IMR-90 (cell line): ENCODE results near the gene SYNM.

ENCODE experiments used
- CEBPB ChIP-seq: IDR thresholded peaks from 2 replicates; pipeline ENCODE4 v1.6.1; 2012; ENCODE audit warnings: low read depth, low read length, improper control_type of control experiment
- CHD1 ChIP-seq: IDR thresholded peaks from 2 replicates; pipeline ENCODE4 v1.6.1; 2012; ENCODE audit warnings: low read depth, low read length, improper control_type of control experiment
- MAZ ChIP-seq: IDR thresholded peaks from 2 replicates; pipeline ENCODE4 v1.6.1; 2012; ENCODE audit warnings: low read depth, mild to moderate bottlenecking, low read length, improper control_type of control experiment, moderate library complexity, borderline replicate concordance
- POLR2A ChIP-seq: IDR thresholded peaks from 2 replicates; pipeline ENCODE4 v1.6.1; 2012; ENCODE audit warnings: mild to moderate bottlenecking, low read depth, low read length
- TF ChIP-seq, protein P1 (sequence below): conservative IDR thresholded peaks from 2 replicates; pipeline ENCODE4 v1.5.1; 2012; ENCODE audit warnings: mild to moderate bottlenecking, low read depth, low read length, improper control_type of control experiment

DNA sequence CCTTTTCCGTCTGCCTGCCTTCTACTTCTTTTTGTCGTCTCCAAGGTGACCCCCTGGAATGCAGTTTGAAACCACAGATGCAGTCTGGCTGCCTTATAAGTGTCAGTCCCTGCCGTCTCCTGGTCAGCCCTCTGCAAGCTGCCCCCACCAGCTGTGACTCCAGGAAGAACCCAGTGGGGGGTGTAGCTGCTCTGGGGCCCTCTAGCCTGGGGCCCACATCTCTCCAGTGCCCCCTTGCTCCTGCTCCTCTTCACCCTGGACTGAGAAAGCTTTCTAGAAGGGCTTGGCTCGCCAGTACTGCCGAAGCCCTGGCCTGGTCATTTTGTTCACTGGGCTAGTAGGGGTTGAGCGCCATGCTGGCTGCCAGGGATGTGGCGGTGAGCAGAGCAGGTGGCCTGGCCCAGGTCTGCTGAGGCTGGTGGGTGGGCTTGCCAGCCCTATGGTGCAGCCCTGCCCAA, 21.3 kb downstream of the SYNM start:
- TF ChIP-seq POLR2A = no peak
- TF ChIP-seq, protein P1, sequence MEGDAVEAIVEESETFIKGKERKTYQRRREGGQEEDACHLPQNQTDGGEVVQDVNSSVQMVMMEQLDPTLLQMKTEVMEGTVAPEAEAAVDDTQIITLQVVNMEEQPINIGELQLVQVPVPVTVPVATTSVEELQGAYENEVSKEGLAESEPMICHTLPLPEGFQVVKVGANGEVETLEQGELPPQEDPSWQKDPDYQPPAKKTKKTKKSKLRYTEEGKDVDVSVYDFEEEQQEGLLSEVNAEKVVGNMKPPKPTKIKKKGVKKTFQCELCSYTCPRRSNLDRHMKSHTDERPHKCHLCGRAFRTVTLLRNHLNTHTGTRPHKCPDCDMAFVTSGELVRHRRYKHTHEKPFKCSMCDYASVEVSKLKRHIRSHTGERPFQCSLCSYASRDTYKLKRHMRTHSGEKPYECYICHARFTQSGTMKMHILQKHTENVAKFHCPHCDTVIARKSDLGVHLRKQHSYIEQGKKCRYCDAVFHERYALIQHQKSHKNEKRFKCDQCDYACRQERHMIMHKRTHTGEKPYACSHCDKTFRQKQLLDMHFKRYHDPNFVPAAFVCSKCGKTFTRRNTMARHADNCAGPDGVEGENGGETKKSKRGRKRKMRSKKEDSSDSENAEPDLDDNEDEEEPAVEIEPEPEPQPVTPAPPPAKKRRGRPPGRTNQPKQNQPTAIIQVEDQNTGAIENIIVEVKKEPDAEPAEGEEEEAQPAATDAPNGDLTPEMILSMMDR = no peak
- no peak for TF ChIP-seq CHD1
- TF ChIP-seq CEBPB = no peak
- TF ChIP-seq MAZ = no peak
